SK-N-SH treated with all-trans-retinoic acid at 6 μM for 48 hours (cell line): ENCODE measurements around the gene EVPL.

ENCODE experiments used
- ATAC-seq: fragments of 200-7000 bp; cut with Tn5 transposase; 3 replicates; pipeline ENCODE4 v1.9.1; 2020; ENCODE audit warnings: mild to moderate bottlenecking, moderate library complexity
- ARNTL ChIP-seq: fragments of 450-650 bp; formaldehyde crosslinking; IDR thresholded peaks from 2 replicates; pipeline ENCODE4 v1.5.0; 2020; ENCODE audit warnings: low read depth, mild to moderate bottlenecking, moderate library complexity, borderline replicate concordance
- BACH2 ChIP-seq: fragments of 250-450 bp; sonication (Bioruptor Pico); IDR thresholded peaks from 2 replicates; pipeline ENCODE4 v1.9.0; 2021; ENCODE audit warnings: mild to moderate bottlenecking, borderline replicate concordance
- CSDC2 ChIP-seq: fragments of 250-450 bp; sonication (Bioruptor Pico); IDR thresholded peaks from 2 replicates; pipeline ENCODE4 v1.5.0; 2020; ENCODE audit warnings: mild to moderate bottlenecking, moderate library complexity
- ESRRG ChIP-seq: fragments of 250-450 bp; sonication (Bioruptor Pico); IDR thresholded peaks from 2 replicates; pipeline ENCODE4 v1.6.1; 2021; ENCODE audit warnings: mild to moderate bottlenecking
- GLIS3 ChIP-seq: fragments of 250-450 bp; sonication (Bioruptor Pico); IDR thresholded peaks from 2 replicates; pipeline ENCODE4 v1.5.0; 2020; ENCODE audit warnings: mild to moderate bottlenecking, moderate library complexity
- ISL1 ChIP-seq: fragments of 250-450 bp; sonication (Bioruptor Pico); IDR thresholded peaks from 2 replicates; pipeline ENCODE4 v2.1.2; 2022; ENCODE audit warnings: mild to moderate bottlenecking, moderate library complexity
- OSR1 ChIP-seq: fragments of 250-450 bp; sonication (Bioruptor Pico); IDR thresholded peaks from 2 replicates; pipeline ENCODE4 v1.8.0; 2022; ENCODE audit warnings: moderate library complexity, mild to moderate bottlenecking, inconsistent platforms
- PPARA ChIP-seq: fragments of 250-450 bp; sonication (Bioruptor Pico); IDR thresholded peaks from 2 replicates; pipeline ENCODE4 v1.5.0; 2020; ENCODE audit warnings: mild to moderate bottlenecking, borderline replicate concordance
- RARB ChIP-seq: fragments of 250-450 bp; sonication (Bioruptor Pico); IDR thresholded peaks from 2 replicates; pipeline ENCODE4 v1.8.0; 2021; ENCODE audit warnings: mild to moderate bottlenecking, moderate library complexity
- SNAI2 ChIP-seq: fragments of 250-450 bp; sonication (Bioruptor Pico); IDR thresholded peaks from 2 replicates; pipeline ENCODE4 v1.5.0; 2020; ENCODE audit warnings: mild to moderate bottlenecking, moderate library complexity
- TCF4 ChIP-seq: fragments of 250-450 bp; sonication (Bioruptor Pico); IDR thresholded peaks from 2 replicates; pipeline ENCODE4 v1.8.0; 2021; ENCODE audit warnings: mild to moderate bottlenecking, moderate library complexity, borderline replicate concordance
- TSHZ2 ChIP-seq: fragments of 250-450 bp; sonication (Bioruptor Pico); IDR thresholded peaks from 2 replicates; pipeline ENCODE4 v1.5.0; 2020; ENCODE audit warnings: mild to moderate bottlenecking, moderate library complexity
- ZC3H10 ChIP-seq: fragments of 250-450 bp; sonication (Bioruptor Pico); IDR thresholded peaks from 2 replicates; pipeline ENCODE4 v1.5.1; 2021; ENCODE audit warnings: mild to moderate bottlenecking, moderate library complexity
- ZFP3 ChIP-seq: fragments of 250-450 bp; sonication (Bioruptor Pico); IDR thresholded peaks from 2 replicates; pipeline ENCODE4 v1.5.0; 2020; ENCODE audit warnings: mild to moderate bottlenecking, moderate library complexity
- ZFP30 ChIP-seq: fragments of 450-650 bp; formaldehyde crosslinking; IDR thresholded peaks from 2 replicates; pipeline ENCODE4 v1.5.0; 2022; ENCODE audit warnings: mild to moderate bottlenecking, moderate library complexity
- ZNF565 ChIP-seq: fragments of 450-650 bp; formaldehyde crosslinking; conservative IDR thresholded peaks from 2 replicates; pipeline ENCODE4 v1.5.0; 2020; ENCODE audit warnings: low read depth, mild to moderate bottlenecking, moderate library complexity
- ZNF8 ChIP-seq: fragments of 450-650 bp; formaldehyde crosslinking; IDR thresholded peaks from 2 replicates; pipeline ENCODE4 v1.5.0; 2020; ENCODE audit warnings: mild to moderate bottlenecking, moderate library complexity
- TF ChIP-seq, protein P1 (sequence below): fragments of 250-450 bp; sonication (Bioruptor Pico); IDR thresholded peaks from 2 replicates; pipeline ENCODE4 v1.5.1; 2021; ENCODE audit warnings: mild to moderate bottlenecking, moderate library complexity
- TF ChIP-seq, protein P2 (sequence below): fragments of 250-450 bp; sonication (Bioruptor Pico); IDR thresholded peaks from 2 replicates; pipeline ENCODE4 v1.8.0; 2020; ENCODE audit warnings: mild to moderate bottlenecking, moderate library complexity, borderline replicate concordance
- TF ChIP-seq, protein P3 (sequence below): fragments of 250-450 bp; sonication (Bioruptor Pico); IDR thresholded peaks from 2 replicates; pipeline ENCODE4 v1.8.0; 2021; ENCODE audit warnings: low read depth, mild to moderate bottlenecking, moderate library complexity, borderline replicate concordance
- TF ChIP-seq, protein P4 (sequence below): fragments of 250-450 bp; sonication (Bioruptor Pico); IDR thresholded peaks from 2 replicates; pipeline ENCODE4 v1.5.1; 2020; ENCODE audit warnings: low read depth, mild to moderate bottlenecking, moderate library complexity

Gene EVPL

GRCh38 chr17:76025294-76025693 is 1.8 kb downstream of the EVPL start:
- no peak for ATAC-seq
- no peak for TF ChIP-seq ISL1 (CRISPR knock-in tag)

DNA sequence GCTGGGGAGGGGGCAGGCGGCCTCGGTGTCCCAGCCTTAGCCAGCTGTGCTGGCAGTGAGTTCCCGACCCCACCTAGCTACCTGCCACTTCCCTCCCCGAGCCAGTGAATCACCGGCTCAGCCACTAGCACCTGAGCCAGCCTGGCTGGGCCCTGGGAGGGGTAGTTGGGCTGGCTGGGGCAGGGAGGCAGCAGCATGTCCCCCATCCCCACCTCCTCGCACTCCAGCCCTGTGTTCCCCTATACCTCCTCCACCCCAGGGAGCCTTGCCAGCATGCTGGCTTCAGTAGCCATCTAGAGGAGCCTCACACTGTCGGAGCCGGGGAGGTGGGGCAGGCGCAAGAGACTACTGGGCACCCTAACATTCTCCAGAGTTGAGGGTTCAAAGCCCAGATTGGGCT is 2.8 kb downstream of the EVPL start:
- TF ChIP-seq, protein P1, sequence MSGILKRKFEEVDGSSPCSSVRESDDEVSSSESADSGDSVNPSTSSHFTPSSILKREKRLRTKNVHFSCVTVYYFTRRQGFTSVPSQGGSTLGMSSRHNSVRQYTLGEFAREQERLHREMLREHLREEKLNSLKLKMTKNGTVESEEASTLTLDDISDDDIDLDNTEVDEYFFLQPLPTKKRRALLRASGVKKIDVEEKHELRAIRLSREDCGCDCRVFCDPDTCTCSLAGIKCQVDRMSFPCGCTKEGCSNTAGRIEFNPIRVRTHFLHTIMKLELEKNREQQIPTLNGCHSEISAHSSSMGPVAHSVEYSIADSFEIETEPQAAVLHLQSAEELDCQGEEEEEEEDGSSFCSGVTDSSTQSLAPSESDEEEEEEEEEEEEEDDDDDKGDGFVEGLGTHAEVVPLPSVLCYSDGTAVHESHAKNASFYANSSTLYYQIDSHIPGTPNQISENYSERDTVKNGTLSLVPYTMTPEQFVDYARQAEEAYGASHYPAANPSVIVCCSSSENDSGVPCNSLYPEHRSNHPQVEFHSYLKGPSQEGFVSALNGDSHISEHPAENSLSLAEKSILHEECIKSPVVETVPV (CRISPR knock-in tag), result no peak
- TF ChIP-seq ZFP3 (CRISPR knock-in tag), result no peak
- TF ChIP-seq ESRRG, result no peak
- TF ChIP-seq ZC3H10 (CRISPR knock-in tag), result no peak
- TF ChIP-seq ZNF8 (CRISPR knock-in tag), result no peak
- TF ChIP-seq RARB, result no peak
- TF ChIP-seq CSDC2 (CRISPR knock-in tag), result no peak
- no peak for TF ChIP-seq PPARA (CRISPR knock-in tag)
- TF ChIP-seq TSHZ2 (CRISPR knock-in tag), result no peak
- TF ChIP-seq, protein P2, sequence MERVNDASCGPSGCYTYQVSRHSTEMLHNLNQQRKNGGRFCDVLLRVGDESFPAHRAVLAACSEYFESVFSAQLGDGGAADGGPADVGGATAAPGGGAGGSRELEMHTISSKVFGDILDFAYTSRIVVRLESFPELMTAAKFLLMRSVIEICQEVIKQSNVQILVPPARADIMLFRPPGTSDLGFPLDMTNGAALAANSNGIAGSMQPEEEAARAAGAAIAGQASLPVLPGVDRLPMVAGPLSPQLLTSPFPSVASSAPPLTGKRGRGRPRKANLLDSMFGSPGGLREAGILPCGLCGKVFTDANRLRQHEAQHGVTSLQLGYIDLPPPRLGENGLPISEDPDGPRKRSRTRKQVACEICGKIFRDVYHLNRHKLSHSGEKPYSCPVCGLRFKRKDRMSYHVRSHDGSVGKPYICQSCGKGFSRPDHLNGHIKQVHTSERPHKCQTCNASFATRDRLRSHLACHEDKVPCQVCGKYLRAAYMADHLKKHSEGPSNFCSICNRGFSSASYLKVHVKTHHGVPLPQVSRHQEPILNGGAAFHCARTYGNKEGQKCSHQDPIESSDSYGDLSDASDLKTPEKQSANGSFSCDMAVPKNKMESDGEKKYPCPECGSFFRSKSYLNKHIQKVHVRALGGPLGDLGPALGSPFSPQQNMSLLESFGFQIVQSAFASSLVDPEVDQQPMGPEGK, result no peak
- TF ChIP-seq, protein P3, sequence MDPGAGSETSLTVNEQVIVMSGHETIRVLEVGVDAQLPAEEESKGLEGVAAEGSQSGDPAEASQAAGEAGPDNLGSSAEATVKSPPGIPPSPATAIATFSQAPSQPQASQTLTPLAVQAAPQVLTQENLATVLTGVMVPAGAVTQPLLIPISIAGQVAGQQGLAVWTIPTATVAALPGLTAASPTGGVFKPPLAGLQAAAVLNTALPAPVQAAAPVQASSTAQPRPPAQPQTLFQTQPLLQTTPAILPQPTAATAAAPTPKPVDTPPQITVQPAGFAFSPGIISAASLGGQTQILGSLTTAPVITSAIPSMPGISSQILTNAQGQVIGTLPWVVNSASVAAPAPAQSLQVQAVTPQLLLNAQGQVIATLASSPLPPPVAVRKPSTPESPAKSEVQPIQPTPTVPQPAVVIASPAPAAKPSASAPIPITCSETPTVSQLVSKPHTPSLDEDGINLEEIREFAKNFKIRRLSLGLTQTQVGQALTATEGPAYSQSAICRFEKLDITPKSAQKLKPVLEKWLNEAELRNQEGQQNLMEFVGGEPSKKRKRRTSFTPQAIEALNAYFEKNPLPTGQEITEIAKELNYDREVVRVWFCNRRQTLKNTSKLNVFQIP (CRISPR knock-in tag), result no peak
- no peak for TF ChIP-seq SNAI2 (CRISPR knock-in tag)
- TF ChIP-seq ARNTL (CRISPR knock-in tag), result no peak
- TF ChIP-seq BACH2 (CRISPR knock-in tag), result no peak
- no peak for TF ChIP-seq TCF4 (CRISPR knock-in tag)
- TF ChIP-seq OSR1 (CRISPR knock-in tag), result no peak
- no peak for TF ChIP-seq GLIS3
- ATAC-seq, result no peak

GRCh38 chr17:76023900-76024237 is 3.2 kb downstream of the EVPL start:
- ATAC-seq, result no peak
- TF ChIP-seq ZNF565 (CRISPR knock-in tag) (no peak), OSR1 (CRISPR knock-in tag) (no peak), PPARA (CRISPR knock-in tag) (no peak), TSHZ2 (CRISPR knock-in tag) (no peak), TCF4 (CRISPR knock-in tag) (no peak), ZFP30 (CRISPR knock-in tag) (no peak), CSDC2 (CRISPR knock-in tag) (no peak), ARNTL (CRISPR knock-in tag) (no peak), ZNF8 (CRISPR knock-in tag) (no peak)
- TF ChIP-seq, protein P1 (CRISPR knock-in tag), result no peak
- TF ChIP-seq, protein P2, result no peak
- TF ChIP-seq, protein P4, sequence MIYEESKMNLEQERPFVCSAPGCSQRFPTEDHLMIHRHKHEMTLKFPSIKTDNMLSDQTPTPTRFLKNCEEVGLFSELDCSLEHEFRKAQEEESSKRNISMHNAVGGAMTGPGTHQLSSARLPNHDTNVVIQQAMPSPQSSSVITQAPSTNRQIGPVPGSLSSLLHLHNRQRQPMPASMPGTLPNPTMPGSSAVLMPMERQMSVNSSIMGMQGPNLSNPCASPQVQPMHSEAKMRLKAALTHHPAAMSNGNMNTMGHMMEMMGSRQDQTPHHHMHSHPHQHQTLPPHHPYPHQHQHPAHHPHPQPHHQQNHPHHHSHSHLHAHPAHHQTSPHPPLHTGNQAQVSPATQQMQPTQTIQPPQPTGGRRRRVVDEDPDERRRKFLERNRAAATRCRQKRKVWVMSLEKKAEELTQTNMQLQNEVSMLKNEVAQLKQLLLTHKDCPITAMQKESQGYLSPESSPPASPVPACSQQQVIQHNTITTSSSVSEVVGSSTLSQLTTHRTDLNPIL, result no peak
